ENCODE results near the gene MYOF. TPM values are rescaled to one million over a fixed set of nuclear protein-coding genes. Genes with fewer than 3 reads are reported as not detected.

MYOF gene
- total and polyA plus RNA-seq, 9 of the 15 experiments (the other 6 are each of a cell fraction or from before 2014, with no cell fraction given), result 0.06 to 0.27 TPM; not detected in 7

DNA sequence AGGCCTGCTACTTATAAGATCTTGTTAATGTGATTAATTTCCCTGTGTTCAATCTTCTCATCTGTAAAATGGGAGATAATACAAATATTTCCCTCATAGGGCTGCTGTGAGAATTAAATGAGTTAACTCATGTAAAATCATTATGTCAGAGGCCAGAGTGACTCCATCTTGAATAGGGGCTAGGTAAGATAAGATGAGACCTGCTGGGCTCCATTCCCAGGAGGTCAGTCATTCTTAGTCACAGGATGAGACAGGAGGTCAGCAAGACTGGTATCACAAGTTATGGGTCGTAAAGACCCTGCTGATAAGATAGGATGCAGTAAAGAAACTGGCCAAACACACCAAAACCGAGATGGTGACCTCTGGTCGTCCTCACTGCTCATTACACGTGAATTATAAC is 207.7 kb downstream of the MYOF start:
- no peaks in the 10 kb centered on the region for H3K79me2 ChIP-seq (ENCODE audit: control insufficient read depth, insufficient read depth, low read length)
- intact Hi-C loops (cut with micrococcal nuclease) (no loop called here), in situ Hi-C loops (cut with MboI) (no loop called here)
- no peaks in the 10 kb centered on the region for H3K4me1 ChIP-seq (replicated peaks in 1 of 2; ENCODE audit: control insufficient read depth in 2 of 2, insufficient read depth in 2 of 2, low read length in 2 of 2)
- H3K9ac ChIP-seq (ENCODE audit: insufficient read depth in 1 of 2, low read depth in 2 of 2, low read length in 2 of 2), result no peak overlapping the region
- 0% methylated on average over 4 of the region's 4 CpGs for WGBS (ENCODE audit: insufficient coverage, low coverage, missing lambda C conversion rate)
- H3K36me3 ChIP-seq (ENCODE audit: control insufficient read depth, insufficient read depth, low read length), result no peaks in the 10 kb centered on the region
- no TSS peak for BruUV-seq (replicated peaks)
- no peaks in the 10 kb centered on the region for H4K20me1 ChIP-seq (replicated peaks; ENCODE audit: control insufficient read depth, insufficient read depth, low read length)
- ChIA-PET CTCF (ENCODE audit: low intra/inter-chr PET ratio) (no interaction called here), POLR2A (no interaction called here)
- no peak for TF ChIP-seq ZNF507 (tag; conservative IDR thresholded peaks at IDR 0.05)
- TF ChIP-seq ZBTB9 (CRISPR knock-in tag; IDR thresholded peaks at IDR 0.05), result 0 out of 2 replicates have a peak, but pooled peaks have one; percentile 37
- TF ChIP-seq ZNF445 (CRISPR knock-in tag; IDR thresholded peaks at IDR 0.05; ENCODE audit: low read depth), result no peak
- TF ChIP-seq ZNF766 (CRISPR knock-in tag; conservative IDR thresholded peaks at IDR 0.05), result 0 out of 2 replicates have a peak, but pooled peaks have one; percentile 20
- 0 out of 2 replicates have a peak, but pooled peaks have one; percentile 27 for TF ChIP-seq DDX20 (tag; IDR thresholded peaks at IDR 0.05; ENCODE audit: low read depth)
- TF ChIP-seq ZFP30 (CRISPR knock-in tag; IDR thresholded peaks at IDR 0.05; ENCODE audit: borderline replicate concordance), result no peak
- 0 out of 2 replicates have a peak, but pooled peaks have one; percentile 22 for TF ChIP-seq NFXL1 (CRISPR knock-in tag; IDR thresholded peaks at IDR 0.05)
- 0 out of 2 replicates have a peak, but pooled peaks have one; percentile 33 for TF ChIP-seq ZNF395 (CRISPR knock-in tag; IDR thresholded peaks at IDR 0.05)
- TF ChIP-seq NR2C1 (IDR thresholded peaks at IDR 0.05), result no peak
- peak; percentile 50; the same call in 1 of the 2 replicates for TF ChIP-seq NR2C1 (tag; IDR thresholded peaks at IDR 0.05)
- no peak for TF ChIP-seq ZBTB33 (CRISPR knock-in tag; IDR thresholded peaks at IDR 0.05)
- TF ChIP-seq PTTG1 (tag; IDR thresholded peaks at IDR 0.05; ENCODE audit: low read depth), result peak; percentile 58; the same call in 1 of the 2 replicates
- TF ChIP-seq TEAD1 (CRISPR knock-in tag; IDR thresholded peaks at IDR 0.05), result peak in 1 of 2 experiments; percentile 73; a peak in 1 of 4 replicates
- TF ChIP-seq NR2C2 (CRISPR knock-in tag; IDR thresholded peaks at IDR 0.05), result no peak
- TF ChIP-seq NR2C2 (tag; IDR thresholded peaks at IDR 0.05), result 0 out of 2 replicates have a peak, but pooled peaks have one; percentile 23
- no peak for TF ChIP-seq NR4A1 (CRISPR knock-in tag; IDR thresholded peaks at IDR 0.05)
- peak; percentile 93 for TF ChIP-seq NR4A1 (tag; IDR thresholded peaks at IDR 0.05)
- peaks cover 0 to 6% of the 10 kb centered on the region in 2 experiments; a peak in 1 of 5 replicates for H3K27me3 ChIP-seq (ENCODE audit: control insufficient read depth in 2 of 2, insufficient read depth in 2 of 2, low read length in 2 of 2)
- no peak overlapping the region for H2AFZ ChIP-seq (ENCODE audit: low read depth, low read length)
- no peak overlapping the region for H3K4me2 ChIP-seq (ENCODE audit: insufficient read depth, low read length)
- FAIRE-seq, result no peak
- DNase-seq (ENCODE audit: extremely low read depth in 1 of 4, low spot score in 3 of 4), result no peak
- H3K9me3 ChIP-seq (replicated peaks; ENCODE audit: control insufficient read depth, insufficient read depth, low read depth, low read length), result no peaks in the 10 kb centered on the region
- H3K27ac ChIP-seq (ENCODE audit: extremely low read depth, low read depth, low read length), result no peak overlapping the region
- no peak overlapping the region for H3K4me3 ChIP-seq
- H3K9me1 ChIP-seq (ENCODE audit: control insufficient read depth, insufficient read depth, low read length), result no peaks in the 10 kb centered on the region
- no peak for ATAC-seq

Measured in K562 (cell line).